GM23248 (cell line): Measurements from ENCODE around the gene GFOD1.

Experiments
- EZH2 ChIP-seq: fragments of 200-600 bp; sonication (generic); IDR thresholded peaks from 2 replicates; pipeline ENCODE4 v1.6.1; 2018; ENCODE audit warnings: antibody characterized with exemption, mild to moderate bottlenecking; ENCODE audit not compliant: insufficient read depth, poor library complexity, severe bottlenecking
- EZH2phosphoT487 ChIP-seq: fragments of 200-600 bp; sonication (generic); IDR thresholded peaks from 2 replicates; pipeline ENCODE4 v1.6.1; 2018; ENCODE audit warnings: antibody characterized with exemption, moderate library complexity, mild to moderate bottlenecking, low read depth; ENCODE audit not compliant: insufficient read depth

GRCh38 chr6:13517116-13517515 lies 29.7 kb upstream of the GFOD1 start:
- no peak for TF ChIP-seq EZH2
- no peak for TF ChIP-seq EZH2phosphoT487
